Globus pallidus (tissue), 1 donor: ENCODE data around the gene POU6F2.
"Not testable (repeated sequence)": the region's sequence is repeated elsewhere in the genome, so short reads cannot be mapped to it uniquely, and the experiment has no call there.

Experiments
- DNase-seq: peaks from one replicate; pipeline ENCODE4 v3.0.0-alpha.2; 2015; ENCODE audit warnings: low spot score

The POU6F2 gene

DNA sequence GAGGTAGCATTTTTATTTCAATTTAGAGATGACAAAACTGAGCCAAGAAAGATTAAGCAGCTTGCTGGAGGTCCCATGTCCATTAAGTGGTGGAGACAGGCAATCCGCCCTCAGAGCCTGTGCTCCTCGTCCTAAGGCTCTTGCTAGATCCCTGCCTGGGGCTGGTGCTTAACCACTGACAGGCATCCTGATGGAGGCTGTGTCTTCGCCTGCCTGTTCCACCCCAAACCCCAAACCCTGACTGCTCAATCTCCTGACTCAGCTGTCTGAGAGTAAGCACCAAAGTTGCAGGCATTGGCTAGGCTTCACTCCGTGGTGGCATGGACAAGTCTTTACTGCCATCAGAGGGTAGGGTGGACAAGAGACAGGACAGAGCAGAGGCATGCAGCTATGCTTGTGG is 209.4 kb downstream of the POU6F2 start:
- DNase-seq = no peak

DNA sequence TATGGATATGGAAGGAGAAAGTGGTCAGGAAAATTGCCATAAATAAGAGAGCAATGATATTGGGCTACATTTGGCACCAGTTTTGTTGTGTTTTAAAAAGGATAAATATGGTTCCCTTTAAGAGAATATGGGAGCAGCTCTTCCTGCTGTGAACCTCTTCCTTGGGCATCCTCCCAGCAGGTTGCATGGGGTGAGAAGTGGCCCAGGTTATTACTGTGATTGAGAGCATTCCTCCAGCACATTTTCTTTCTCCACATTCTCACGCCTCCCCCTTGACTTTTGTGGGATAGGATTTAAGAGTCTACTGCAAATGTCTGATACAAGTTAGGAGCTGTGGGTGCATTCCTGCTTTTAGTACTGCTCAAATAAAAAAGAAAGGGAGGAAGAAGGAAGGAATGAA is 214.8 kb downstream of the POU6F2 start:
- DNase-seq = no peak

DNA sequence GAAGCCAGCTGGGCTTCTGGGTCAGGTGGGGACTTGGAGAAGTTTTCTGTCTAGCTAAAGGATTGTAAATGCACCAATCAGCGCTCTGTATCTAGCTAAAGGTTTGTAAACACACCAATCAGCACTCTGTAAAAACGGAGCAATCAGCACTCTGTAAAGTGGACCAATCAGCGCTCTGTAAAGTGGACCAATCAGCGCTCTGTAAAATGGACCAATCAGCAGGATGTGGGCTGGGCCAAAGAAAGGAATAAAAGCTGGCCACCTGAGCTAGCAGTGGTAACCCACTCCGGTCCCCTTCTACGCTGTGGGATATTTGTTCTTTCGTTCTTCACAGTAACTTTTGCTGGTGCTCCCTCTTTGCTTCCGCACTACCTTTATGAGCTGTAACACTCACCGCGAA is 216.7 kb downstream of the POU6F2 start:
- DNase-seq = not testable (repeated sequence)

DNA sequence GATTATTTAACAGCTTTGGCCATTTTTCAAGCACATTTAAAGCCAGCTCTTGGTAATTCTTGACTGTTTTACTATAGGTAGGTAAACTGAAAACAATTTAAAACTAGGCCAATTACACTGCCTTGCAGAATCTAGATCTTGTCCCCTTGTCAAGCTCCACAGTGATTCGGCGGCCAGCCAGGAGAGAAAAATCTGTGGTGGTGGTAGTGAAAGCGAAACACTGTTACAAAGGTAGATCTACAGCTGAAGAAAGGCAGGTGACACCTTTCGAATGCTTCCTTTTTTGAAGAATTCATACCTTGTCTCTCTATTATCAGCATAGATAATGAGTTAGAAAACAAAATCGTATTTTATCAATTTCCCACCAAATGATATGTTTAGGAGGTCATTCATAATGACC is 218.3 kb downstream of the POU6F2 start:
- DNase-seq = no peak

DNA sequence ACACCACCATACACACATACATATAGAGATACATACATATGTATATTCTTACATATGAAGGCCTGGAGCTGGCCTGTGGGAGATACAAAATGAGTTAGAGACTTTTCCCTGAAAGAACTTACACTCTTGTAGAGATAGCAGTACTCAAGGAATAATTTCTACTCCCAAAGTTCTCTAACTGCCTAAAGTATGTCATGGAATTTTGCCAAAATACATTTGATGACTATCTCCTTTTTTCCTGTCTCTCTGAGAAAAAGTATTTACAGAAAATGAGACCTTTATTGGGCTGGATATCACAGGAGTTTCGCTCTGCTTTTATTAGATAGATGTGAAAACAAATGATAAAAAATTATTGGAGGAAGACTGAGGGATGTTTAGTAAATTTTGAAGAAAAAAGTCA is 220.1 kb downstream of the POU6F2 start:
- DNase-seq = no peak

DNA sequence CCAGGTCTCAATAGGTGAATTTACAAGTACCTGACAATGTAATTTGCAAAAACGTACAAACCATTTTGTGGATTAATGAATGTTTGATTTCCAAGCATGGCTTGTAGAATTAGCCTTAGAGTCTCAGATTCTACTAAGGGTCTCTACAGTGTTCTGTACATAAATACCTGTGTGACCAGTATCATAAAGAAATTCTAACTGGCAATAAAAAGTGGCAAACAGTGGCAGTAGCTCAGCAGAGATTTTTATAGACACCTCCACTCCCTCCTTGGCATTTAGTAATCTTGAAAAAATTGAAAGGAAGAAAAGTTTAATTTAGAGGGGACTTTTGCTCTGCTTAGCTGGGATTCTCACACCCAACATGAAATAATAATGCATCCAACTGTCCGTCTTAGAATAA is 220.8 kb downstream of the POU6F2 start:
- DNase-seq = no peak

DNA sequence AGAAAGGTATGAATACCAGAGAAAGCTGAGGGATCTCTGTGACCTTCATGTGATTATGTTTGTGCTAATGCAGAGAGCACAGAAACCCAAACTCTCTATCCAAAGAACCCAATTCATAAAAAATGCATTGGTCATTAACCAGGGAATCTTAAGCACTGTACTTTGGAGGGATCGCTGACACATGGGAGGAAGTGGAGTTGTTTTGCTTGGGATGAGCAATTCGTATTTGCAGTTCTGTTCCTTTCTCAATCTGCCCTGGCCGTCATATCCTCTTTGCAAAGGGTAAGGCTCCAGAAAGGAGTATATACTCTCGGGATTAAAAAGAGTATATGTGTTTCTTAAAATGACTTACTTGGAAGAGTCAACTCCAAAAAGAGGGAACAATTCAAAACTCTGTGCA is 221.3 kb downstream of the POU6F2 start:
- no peak for DNase-seq

DNA sequence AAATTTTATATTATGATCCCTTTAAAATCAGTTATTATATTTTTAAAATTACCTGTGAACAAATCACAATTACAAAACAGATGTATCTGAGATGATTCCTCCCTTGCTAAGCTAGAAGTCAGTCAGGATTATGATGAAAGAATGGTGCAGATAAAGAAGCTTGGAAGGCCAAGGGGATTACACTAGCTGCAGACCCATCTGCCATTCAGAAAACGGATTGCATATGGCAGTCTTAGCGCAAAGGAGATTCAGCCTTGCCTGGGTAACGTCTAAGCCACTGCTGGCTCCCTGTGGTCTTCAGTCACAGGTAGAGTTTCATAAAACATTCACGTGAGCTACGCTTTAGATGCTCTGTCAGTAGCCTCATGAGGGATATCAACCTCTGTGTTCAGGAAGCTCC is 222.2 kb downstream of the POU6F2 start:
- DNase-seq = no peak

DNA sequence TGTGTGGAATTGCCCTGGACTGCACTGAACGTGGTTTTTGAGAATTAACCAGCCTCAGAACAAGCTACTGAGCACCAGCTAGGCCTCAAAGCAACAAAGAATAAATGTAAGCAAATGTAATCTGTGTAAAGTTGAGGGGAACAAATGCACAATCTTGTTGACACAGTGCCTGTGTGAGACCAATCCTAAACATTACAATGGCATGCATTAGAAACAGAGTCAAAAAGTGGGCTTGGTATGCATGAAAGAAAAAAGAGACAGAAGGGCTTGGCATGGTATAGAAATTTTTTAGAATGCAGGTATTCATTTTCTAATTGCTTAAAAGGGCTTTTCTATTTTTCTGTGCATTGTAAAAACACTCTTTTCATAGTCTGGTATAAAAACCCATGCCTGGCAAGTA is 224.3 kb downstream of the POU6F2 start:
- no peak for DNase-seq

DNA sequence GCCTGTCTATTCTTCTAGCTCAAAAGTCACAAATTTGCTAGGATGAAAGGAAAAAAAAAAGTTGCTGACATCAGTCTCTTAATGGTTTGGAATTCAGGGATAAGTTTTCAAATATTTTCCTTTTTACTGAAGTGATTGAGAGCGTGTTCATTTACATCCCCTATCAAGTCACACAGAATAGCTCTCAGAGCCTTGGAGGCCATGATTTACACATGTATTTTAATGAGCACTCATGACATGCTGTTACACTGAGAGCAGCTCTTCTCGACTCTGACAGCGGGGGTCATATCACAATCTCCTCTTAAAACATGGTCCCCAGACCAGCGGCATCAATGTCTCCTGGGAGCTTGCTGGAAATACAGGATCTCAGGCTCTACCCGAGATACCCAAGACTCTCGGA is 232.7 kb downstream of the POU6F2 start:
- DNase-seq = no peak

DNA sequence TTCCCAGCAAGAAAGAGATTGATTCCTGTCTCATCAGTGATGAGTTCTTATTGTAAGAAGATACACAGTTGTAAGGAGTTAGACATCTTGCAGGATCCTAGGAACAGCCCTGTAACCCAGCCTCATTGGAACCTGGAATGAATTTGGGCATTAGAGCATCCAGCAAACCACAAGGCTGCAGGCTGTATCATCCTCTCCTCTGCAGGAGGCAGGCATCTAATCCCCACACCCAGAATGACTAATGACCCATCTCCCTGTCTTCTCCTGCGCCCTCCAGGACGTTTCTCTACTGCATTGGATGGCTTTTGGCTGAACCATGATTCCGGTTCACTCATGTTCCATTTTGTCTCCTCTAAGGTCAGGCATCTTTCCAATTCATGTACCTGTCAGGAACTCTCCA is 233.9 kb downstream of the POU6F2 start:
- DNase-seq = no peak

DNA sequence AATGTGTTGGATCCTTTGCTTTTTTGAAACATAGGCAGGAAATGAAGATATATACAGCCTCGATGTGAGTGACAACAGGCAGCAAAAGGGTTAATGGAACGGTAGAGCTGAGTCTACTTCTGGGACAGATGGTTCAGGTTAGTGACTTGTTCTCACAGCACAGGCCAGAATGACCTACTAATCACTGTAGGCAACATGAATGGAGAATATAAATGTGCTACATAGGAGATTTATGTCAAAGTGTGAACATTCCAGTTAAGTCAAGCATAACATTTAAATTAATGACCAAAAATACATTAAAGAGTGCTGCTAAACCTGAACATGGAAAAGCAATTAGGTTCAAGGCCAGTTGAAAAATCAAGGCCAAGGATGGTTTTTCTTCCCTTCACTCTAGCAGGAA is 235.2 kb downstream of the POU6F2 start:
- no peak for DNase-seq

DNA sequence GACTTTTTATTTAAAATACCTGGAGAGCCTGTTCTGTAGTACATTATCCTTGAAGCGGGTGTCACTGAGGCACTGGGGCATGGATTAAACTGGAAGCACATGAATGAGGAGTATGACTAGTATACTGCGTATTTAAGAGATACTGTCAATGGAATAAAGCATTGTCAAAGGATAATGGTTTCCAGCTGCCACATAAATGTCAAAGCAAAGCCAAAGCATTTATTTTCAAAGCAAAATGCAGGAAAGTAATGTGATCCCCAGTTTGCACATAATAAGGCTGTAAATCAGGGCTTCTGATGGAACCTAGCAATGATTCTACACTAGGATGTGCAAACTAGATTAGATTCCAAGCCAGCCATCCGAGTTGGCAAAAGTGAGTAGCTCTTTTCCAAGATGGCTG is 240.1 kb downstream of the POU6F2 start:
- DNase-seq = no peak

DNA sequence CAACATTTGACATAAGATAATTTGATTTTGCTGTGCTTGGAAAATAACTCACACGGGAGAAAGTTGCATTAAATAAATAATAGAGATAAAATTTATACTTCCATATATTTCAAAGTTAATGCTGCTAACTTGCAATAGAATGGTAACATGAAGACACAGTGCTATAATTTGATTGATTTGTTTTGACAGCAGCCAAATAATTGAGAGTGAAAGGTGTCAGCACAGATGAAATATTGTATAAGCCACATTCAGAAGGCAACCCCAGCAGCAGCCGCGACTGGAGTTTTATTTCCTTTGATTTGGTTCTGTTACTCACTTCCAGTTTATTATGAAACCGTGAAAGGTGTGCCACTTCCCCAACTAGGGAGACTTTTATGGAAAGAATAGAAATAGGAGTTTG is 242.2 kb downstream of the POU6F2 start:
- no peak for DNase-seq

DNA sequence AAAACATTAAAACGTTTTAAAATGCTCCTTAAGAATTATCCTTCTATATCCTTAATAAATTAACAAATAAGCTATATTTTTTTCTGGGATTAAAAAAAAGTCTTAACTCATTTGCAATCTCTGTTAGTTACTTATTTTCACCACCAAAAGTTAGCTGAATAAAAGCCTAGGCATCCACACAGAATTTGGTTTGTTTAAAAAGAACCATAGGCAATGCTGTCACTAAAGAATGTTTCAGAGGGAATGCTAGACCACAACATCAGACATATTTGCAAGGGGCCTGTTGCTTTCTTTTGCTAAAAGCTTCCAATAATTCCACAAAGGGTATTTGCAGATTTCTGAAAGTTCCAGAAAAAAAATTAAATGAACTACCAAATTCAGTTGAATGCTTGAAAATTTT is 244.2 kb downstream of the POU6F2 start:
- no peak for DNase-seq

DNA sequence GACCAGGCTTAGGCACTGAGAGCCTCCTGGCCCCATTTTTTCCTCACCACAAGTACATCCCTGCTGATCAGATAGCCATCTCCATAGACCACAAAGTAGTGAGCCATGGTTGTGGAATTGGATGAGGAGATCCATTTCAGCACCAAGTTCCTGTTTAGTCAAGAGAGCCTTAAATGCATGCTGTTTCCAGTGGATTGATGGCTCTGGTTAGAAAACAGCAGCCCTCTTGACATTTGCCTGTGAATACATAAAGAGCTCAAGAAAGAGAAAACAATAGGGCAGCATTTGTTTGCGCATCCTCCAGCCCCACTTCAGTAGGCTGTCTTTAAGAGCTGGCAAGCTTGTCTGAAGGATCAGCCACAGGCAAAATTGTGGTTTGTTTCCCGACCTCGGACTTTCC is 251.2 kb downstream of the POU6F2 start:
- DNase-seq = no peak

DNA sequence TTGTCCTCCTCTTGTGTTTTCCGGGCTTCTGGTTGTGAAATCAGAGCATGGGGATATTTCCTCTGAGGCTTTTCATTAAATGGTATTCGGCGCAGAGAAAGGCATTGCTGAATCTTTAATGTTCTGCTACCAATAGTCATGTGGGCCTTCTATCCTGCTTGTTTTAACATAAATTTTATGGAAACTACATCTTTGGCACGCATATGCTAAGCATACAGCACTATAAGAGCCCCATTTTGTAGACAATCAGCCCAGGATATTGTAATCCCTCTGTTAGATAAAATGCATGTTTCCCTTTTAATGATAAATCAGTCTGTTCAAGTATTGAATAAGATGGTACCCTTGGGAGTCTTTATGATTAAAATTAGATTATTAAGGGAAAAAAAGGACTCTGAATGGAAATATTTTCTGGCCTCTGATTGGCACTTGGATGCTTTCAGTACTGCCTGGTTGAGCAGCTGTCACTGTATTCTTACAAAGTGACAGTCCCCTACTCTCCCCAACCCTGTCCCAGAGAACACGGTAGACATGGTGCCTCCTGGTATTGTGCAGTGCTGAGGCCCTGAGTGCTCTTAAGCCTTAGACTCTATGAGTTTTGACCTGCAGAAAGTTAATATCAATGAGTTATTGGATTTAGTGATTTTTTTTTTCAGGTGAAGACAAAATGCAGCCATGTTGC is 256.3 kb downstream of the POU6F2 start:
- no peak for DNase-seq

DNA sequence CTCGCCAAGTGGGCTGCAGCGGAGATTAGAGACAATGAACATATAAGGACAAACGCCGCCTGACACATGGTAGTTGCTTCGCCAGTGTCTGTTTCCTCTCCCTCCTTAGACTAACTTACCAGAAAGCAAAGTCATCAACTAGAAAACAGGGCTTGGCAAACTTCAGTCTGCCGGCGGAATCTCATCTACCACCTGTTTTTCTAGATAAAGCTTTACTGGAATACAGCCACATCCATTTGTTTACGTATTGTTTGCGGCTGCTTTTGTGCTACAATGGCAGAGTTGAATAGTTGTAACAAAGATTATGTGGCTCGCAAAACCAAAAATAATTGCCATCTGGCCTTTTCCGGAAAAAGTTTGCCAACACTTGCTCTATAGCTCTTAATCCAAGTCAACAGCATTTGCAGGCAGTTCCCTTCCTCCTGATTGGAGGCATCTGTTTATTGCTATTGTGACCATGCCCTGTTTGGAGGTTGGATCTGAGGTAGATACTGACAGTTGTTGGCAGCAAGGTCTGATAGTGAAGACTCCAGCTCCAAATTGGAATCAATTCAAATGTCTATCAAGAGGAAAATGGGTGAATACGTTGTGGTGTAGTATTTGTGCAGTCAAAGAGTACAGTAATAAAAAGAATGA is 260.6 kb downstream of the POU6F2 start:
- DNase-seq = no peak

DNA sequence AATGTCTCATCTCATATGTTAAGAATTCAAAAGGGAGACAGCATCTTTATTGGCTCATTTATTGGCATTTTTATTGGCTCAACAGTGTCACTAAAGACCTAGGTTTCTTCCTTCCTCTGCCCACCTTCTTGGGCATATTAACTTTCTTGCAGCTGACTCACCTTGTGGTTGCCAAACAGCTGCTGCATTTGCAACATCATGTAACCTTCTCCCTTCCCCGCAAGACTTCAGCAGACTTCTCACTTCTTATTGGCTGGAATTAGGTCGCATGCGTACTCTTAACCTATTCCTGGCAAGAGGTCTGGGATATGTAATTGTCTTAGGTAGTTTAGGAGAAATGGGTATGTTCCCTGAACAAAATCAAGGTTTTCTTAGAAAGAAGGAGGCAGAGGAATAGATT is 263.2 kb downstream of the POU6F2 start:
- DNase-seq = no peak

DNA sequence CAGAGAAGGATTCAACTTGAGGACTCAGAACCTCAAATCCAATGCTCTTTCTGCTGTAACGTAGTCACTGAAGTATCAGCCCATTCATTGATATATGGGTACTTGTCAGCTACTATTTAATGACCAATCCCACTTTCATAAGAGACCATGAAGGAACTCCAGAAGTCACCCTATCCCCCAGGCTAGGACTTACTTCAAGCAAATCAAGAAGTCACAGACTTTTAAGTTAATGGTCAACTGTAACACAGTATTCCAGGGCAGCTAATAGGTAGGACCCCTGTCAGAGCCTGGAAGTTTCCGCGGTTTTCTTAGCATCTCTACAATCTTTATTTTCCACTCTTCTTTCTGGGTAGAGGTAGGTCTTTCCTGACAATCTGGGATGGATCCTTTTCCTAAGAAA is 269.9 kb downstream of the POU6F2 start:
- no peak for DNase-seq

DNA sequence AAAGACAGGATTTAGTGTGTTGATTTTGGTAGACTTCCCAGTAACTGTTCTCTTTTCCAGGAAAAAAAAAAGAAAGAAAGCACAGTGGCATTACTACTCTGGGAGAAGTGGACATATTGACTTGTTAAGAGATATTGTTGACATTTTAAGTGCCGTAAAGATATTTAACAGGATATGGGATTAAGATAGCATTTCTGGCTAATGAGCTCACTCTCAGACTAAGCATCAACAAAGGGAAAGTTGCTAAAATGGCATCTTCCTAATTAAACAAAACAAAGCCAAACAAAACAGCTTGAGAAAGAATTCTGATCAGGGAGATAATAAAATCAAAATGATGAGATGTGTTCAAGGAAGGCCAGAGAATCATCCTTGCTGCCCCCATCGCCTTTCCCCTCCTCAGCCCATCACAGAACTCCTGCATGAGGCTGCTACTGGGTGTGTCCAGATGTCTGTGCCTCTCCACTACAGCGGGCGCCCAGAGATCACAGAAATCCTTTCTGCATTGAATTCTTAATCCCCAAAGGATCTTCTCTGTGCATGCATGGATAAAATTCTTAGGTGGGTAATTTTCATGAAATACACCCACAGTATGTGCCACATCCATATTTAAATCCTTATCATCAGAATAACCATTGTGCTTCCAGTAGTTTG is 270.5 kb downstream of the POU6F2 start:
- no peak for DNase-seq

DNA sequence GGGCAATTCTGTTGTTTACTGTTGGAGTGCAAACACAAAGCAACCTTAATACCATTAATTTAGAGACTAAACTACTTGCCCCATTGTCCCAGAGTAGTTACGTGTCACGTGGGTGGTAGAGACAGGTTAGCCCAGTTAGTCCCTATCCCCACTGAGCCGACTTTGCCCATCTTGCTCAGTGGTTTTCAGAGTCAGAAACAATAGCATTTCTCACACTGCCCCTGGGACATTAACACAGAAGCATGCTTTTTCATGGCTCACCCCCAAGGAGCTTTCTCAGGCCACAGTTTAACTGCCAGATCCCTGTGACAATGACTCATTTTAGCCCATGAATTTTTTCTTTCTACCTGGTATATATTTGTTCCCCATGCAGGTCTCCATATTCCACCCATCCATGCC is 271.0 kb downstream of the POU6F2 start:
- no peak for DNase-seq

DNA sequence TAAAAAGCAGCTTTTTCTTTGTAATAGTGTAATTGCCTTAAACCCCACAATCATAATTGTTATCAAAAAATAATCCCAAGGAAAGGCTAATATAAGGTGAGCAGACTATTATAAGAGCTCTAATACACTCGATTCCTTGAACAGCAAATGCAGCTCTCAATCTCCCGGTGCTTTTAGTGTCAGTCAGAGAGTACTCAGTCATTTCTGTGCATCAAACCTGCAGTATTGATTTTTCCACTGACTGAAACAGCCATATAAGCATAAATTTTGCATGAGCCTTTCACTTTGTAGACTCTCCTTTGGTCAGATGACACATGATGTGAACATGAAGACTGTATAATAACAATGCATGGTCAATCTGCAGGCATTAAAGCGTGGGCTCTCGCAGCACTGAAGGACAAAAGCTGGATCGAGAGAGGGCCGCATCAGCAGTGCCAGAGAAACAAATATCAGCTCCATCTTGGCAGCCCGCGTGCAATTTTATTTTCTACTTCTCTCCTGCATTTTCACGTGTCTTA is 272.0 kb downstream of the POU6F2 start:
- no peak for DNase-seq

DNA sequence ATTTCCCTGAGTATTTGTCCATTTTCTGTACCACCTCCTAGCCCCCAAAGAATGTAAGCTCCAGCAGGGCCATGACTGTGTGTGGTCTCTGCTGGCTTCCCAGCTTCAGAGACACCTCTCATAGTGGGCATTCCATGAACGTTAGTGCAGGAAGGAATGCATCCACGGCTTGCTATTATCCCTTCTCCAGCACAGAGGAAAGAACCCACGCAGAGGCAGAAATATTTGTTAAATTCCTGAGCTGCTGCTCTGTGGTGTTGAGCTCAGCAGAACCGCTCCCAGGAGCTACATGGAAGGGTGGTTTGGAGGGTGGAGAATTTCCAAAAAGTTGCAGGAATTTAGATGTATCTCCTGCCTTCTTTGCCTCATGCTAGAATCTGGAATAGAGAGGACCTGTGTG is 275.2 kb downstream of the POU6F2 start:
- no peak for DNase-seq
